ENCODE data around the gene MEGF8. TPM values are rescaled to one million over a fixed set of nuclear protein-coding genes. Genes with fewer than 3 reads are reported as not detected.

MEGF8 gene
- total RNA-seq, 1 experiment from 2014 or later, result 26.1 TPM

GRCh38 chr19:42402376-42403116 is 77.1 kb downstream of the MEGF8 start:
- peak; percentile 74 for DNase-seq

GRCh38 chr19:42403586-42403985 is 78.2 kb downstream of the MEGF8 start:
- Histone ChIP-seq H3K27me3 (ENCODE audit: control insufficient read depth, insufficient read depth, low read length) (peaks cover 10% of the 10 kb centered on the region), H3K4me3 (ENCODE audit: insufficient read depth, low read depth, low read length) (no peak overlapping the region), H3K36me3 (replicated peaks; ENCODE audit: control insufficient read depth, insufficient read depth, low read length) (peaks cover 1% of the 10 kb centered on the region)
- DNase-seq, result no peak

More at GRCh38 chr19:42402376-42403116, 77.1 kb downstream of the MEGF8 start:
- Histone ChIP-seq H3K27me3 (ENCODE audit: control insufficient read depth, insufficient read depth, low read length) (peaks cover 10% of the 10 kb centered on the region), H3K36me3 (replicated peaks; ENCODE audit: control insufficient read depth, insufficient read depth, low read length) (peaks cover 1% of the 10 kb centered on the region), H3K4me3 (ENCODE audit: insufficient read depth, low read depth, low read length) (peak overlapping the region; percentile 64)

GRCh38 chr19:42406111-42406510 is 80.7 kb downstream of the MEGF8 start:
- H3K4me3 ChIP-seq (ENCODE audit: insufficient read depth, low read depth, low read length), result no peak overlapping the region
- peaks cover 10% of the 10 kb centered on the region for H3K27me3 ChIP-seq (ENCODE audit: control insufficient read depth, insufficient read depth, low read length)
- peaks cover 1% of the 10 kb centered on the region for H3K36me3 ChIP-seq (replicated peaks; ENCODE audit: control insufficient read depth, insufficient read depth, low read length)
- DNase-seq, result peak; percentile 51

GRCh38 chr19:42407085-42407815 is 81.8 kb downstream of the MEGF8 start:
- peak; percentile 46 for DNase-seq
- Histone ChIP-seq H3K4me3 (ENCODE audit: insufficient read depth, low read depth, low read length) (no peak overlapping the region), H3K27me3 (ENCODE audit: control insufficient read depth, insufficient read depth, low read length) (peaks cover 7% of the 10 kb centered on the region)

GRCh38 chr19:42407816-42408175 is 82.4 kb downstream of the MEGF8 start:
- peaks cover 1% of the 10 kb centered on the region for H3K36me3 ChIP-seq (replicated peaks; ENCODE audit: control insufficient read depth, insufficient read depth, low read length)
- peaks cover 2% of the 10 kb centered on the region for H3K27me3 ChIP-seq (ENCODE audit: control insufficient read depth, insufficient read depth, low read length)
- DNase-seq, result no peak
- no peak overlapping the region for H3K4me3 ChIP-seq (ENCODE audit: insufficient read depth, low read depth, low read length)

More at GRCh38 chr19:42407085-42407815, 81.8 kb downstream of the MEGF8 start:
- peaks cover 1% of the 10 kb centered on the region for H3K36me3 ChIP-seq (replicated peaks; ENCODE audit: control insufficient read depth, insufficient read depth, low read length)

- DNase-seq, result peak; percentile 53
- no peak overlapping the region for H3K4me3 ChIP-seq (ENCODE audit: insufficient read depth, low read depth, low read length)
Observed at GRCh38 chr19:42409477-42409876, 84.0 kb downstream of the MEGF8 start.

GRCh38 chr19:42410371-42410770 is 84.9 kb downstream of the MEGF8 start:
- Histone ChIP-seq H3K36me3 (replicated peaks; ENCODE audit: control insufficient read depth, insufficient read depth, low read length) (peaks cover 1% of the 10 kb centered on the region), H3K27me3 (ENCODE audit: control insufficient read depth, insufficient read depth, low read length) (0 out of 2 replicates have a peak, but pooled peaks cover 1% of the 10 kb centered on the region), H3K4me3 (ENCODE audit: insufficient read depth, low read depth, low read length) (no peak overlapping the region)
- no peak for DNase-seq

More at GRCh38 chr19:42409477-42409876, 84.0 kb downstream of the MEGF8 start:
- Histone ChIP-seq H3K27me3 (ENCODE audit: control insufficient read depth, insufficient read depth, low read length) (0 out of 2 replicates have a peak, but pooled peaks cover 1% of the 10 kb centered on the region), H3K36me3 (replicated peaks; ENCODE audit: control insufficient read depth, insufficient read depth, low read length) (peaks cover 1% of the 10 kb centered on the region)

GRCh38 chr19:42411581-42412178 is 86.2 kb downstream of the MEGF8 start:
- Histone ChIP-seq H3K36me3 (replicated peaks; ENCODE audit: control insufficient read depth, insufficient read depth, low read length) (no peaks in the 10 kb centered on the region; the same call in none of the 2 replicates), H3K4me3 (ENCODE audit: insufficient read depth, low read depth, low read length) (no peak overlapping the region), H3K27me3 (ENCODE audit: control insufficient read depth, insufficient read depth, low read length) (0 out of 2 replicates have a peak, but pooled peaks cover 1% of the 10 kb centered on the region)
- peak; percentile 22 for DNase-seq

GRCh38 chr19:42412227-42412626 is 86.8 kb downstream of the MEGF8 start:
- Histone ChIP-seq H3K4me3 (ENCODE audit: insufficient read depth, low read depth, low read length) (no peak overlapping the region), H3K36me3 (replicated peaks; ENCODE audit: control insufficient read depth, insufficient read depth, low read length) (no peaks in the 10 kb centered on the region; the same call in none of the 2 replicates), H3K27me3 (ENCODE audit: control insufficient read depth, insufficient read depth, low read length) (0 out of 2 replicates have a peak, but pooled peaks cover 1% of the 10 kb centered on the region)
- peak; percentile 83 for DNase-seq

GRCh38 chr19:42412661-42413076 is 87.2 kb downstream of the MEGF8 start:
- no peak overlapping the region for H3K4me3 ChIP-seq (ENCODE audit: insufficient read depth, low read depth, low read length)
- 0 out of 2 replicates have a peak, but pooled peaks cover 1% of the 10 kb centered on the region for H3K27me3 ChIP-seq (ENCODE audit: control insufficient read depth, insufficient read depth, low read length)
- H3K36me3 ChIP-seq (replicated peaks; ENCODE audit: control insufficient read depth, insufficient read depth, low read length), result no peaks in the 10 kb centered on the region; the same call in none of the 2 replicates
- peak; percentile 42 for DNase-seq

- peak; percentile 62 for DNase-seq
Observed at GRCh38 chr19:42419309-42419708, 93.9 kb downstream of the MEGF8 start.

GRCh38 chr19:42420055-42420544 is 94.7 kb downstream of the MEGF8 start:
- peak; percentile 91 for DNase-seq
- Histone ChIP-seq H3K4me3 (ENCODE audit: insufficient read depth, low read depth, low read length) (no peak overlapping the region), H3K27me3 (ENCODE audit: control insufficient read depth, insufficient read depth, low read length) (peaks cover 25% of the 10 kb centered on the region), H3K36me3 (replicated peaks; ENCODE audit: control insufficient read depth, insufficient read depth, low read length) (no peaks in the 10 kb centered on the region; the same call in none of the 2 replicates)

More at GRCh38 chr19:42419309-42419708, 93.9 kb downstream of the MEGF8 start:
- Histone ChIP-seq H3K27me3 (ENCODE audit: control insufficient read depth, insufficient read depth, low read length) (peaks cover 17% of the 10 kb centered on the region), H3K4me3 (ENCODE audit: insufficient read depth, low read depth, low read length) (no peak overlapping the region), H3K36me3 (replicated peaks; ENCODE audit: control insufficient read depth, insufficient read depth, low read length) (no peaks in the 10 kb centered on the region; the same call in none of the 2 replicates)

- H3K4me3 ChIP-seq (ENCODE audit: insufficient read depth, low read depth, low read length), result no peak overlapping the region
- no peaks in the 10 kb centered on the region; the same call in none of the 2 replicates for H3K36me3 ChIP-seq (replicated peaks; ENCODE audit: control insufficient read depth, insufficient read depth, low read length)
- peaks cover 28% of the 10 kb centered on the region for H3K27me3 ChIP-seq (ENCODE audit: control insufficient read depth, insufficient read depth, low read length)
- no peak for DNase-seq
Observed at GRCh38 chr19:42421101-42421500, 95.7 kb downstream of the MEGF8 start.

GRCh38 chr19:42421591-42422031 is 96.2 kb downstream of the MEGF8 start:
- no peak for DNase-seq
- Histone ChIP-seq H3K4me3 (ENCODE audit: insufficient read depth, low read depth, low read length) (no peak overlapping the region), H3K36me3 (replicated peaks; ENCODE audit: control insufficient read depth, insufficient read depth, low read length) (no peaks in the 10 kb centered on the region; the same call in none of the 2 replicates), H3K27me3 (ENCODE audit: control insufficient read depth, insufficient read depth, low read length) (peaks cover 29% of the 10 kb centered on the region)
